GM23338 (cell line): ENCODE measurements around the gene KRT25. TPM values are rescaled to one million over a fixed set of nuclear protein-coding genes. Genes with fewer than 3 reads are reported as not detected.

Experiments used
- ATAC-seq: fragments of 200-7000 bp; cut with Tn5 transposase; 3 replicates; pipeline ENCODE4 v1.9.1; 2020
- DNase-seq: peaks from one replicate; pipeline ENCODE4 v3.0.0-alpha.2; 2015; ENCODE audit warnings: low spot score
- H2AFZ ChIP-seq: fragments of 200-600 bp; sonication (generic); 2 replicates; pipeline ENCODE4 v1.8.0; 2016; ENCODE audit warnings: antibody characterized with exemption, mild to moderate bottlenecking, moderate library complexity
- H3F3A ChIP-seq: fragments of 200-600 bp; sonication (generic); replicated peaks from 2 replicates; pipeline ENCODE4 v1.8.0; 2017; ENCODE audit warnings: antibody characterized with exemption, mixed run types, low read depth
- H3K27ac ChIP-seq: fragments of 200-600 bp; sonication (generic); 2 replicates; pipeline ENCODE4 v1.6.1; 2016; ENCODE audit warnings: low read depth
- H3K27me3 ChIP-seq: fragments of 200-600 bp; sonication (generic); 2 replicates; pipeline ENCODE4 v1.8.0; 2016; ENCODE audit warnings: mild to moderate bottlenecking, mixed run types, moderate library complexity; ENCODE audit not compliant: insufficient read depth
- H3K36me3 ChIP-seq: fragments of 200-600 bp; sonication (generic); 2 replicates; pipeline ENCODE4 v1.8.0; 2016; ENCODE audit warnings: mild to moderate bottlenecking; ENCODE audit not compliant: insufficient read depth
- H3K4me1 ChIP-seq: fragments of 200-600 bp; sonication (generic); 2 replicates; pipeline ENCODE4 v1.8.0; 2016; ENCODE audit warnings: mild to moderate bottlenecking, moderate library complexity; ENCODE audit not compliant: insufficient read depth
- H3K4me2 ChIP-seq: fragments of 200-600 bp; sonication (generic); 2 replicates; pipeline ENCODE4 v1.7.1; 2017; ENCODE audit warnings: mixed run types
- H3K4me3 ChIP-seq: fragments of 200-600 bp; sonication (generic); 2 replicates; pipeline ENCODE4 v1.6.1; 2016; ENCODE audit warnings: mixed run types
- H3K79me2 ChIP-seq: fragments of 200-600 bp; sonication (generic); replicated peaks from 2 replicates; pipeline ENCODE4 v1.8.0; 2017; ENCODE audit warnings: mild to moderate bottlenecking; ENCODE audit not compliant: insufficient read depth
- H3K9me2 ChIP-seq: fragments of 200-600 bp; sonication (generic); 2 replicates; pipeline ENCODE4 v1.8.0; 2017; ENCODE audit not compliant: insufficient read depth
- H4K20me1 ChIP-seq: fragments of 200-600 bp; sonication (generic); replicated peaks from 2 replicates; pipeline ENCODE4 v1.8.0; 2017; ENCODE audit warnings: mild to moderate bottlenecking; ENCODE audit not compliant: insufficient read depth
- H3K27ac Mint-ChIP-seq: 2 replicates; pipeline ENCODE4 v1.8.0; 2020; ENCODE audit warnings: inconsistent platforms, mild to moderate bottlenecking, moderate library complexity, mixed read lengths
- H3K27me3 Mint-ChIP-seq: 3 replicates; pipeline ENCODE4 v1.8.0; 2022; ENCODE audit warnings: low read depth, mild to moderate bottlenecking, moderate library complexity, mixed read lengths, inconsistent platforms; ENCODE audit not compliant: insufficient read depth, poor library complexity
- H3K36me3 Mint-ChIP-seq: 3 replicates; pipeline ENCODE4 v1.8.0; 2021; ENCODE audit warnings: low read depth, mild to moderate bottlenecking, inconsistent platforms, moderate library complexity, mixed read lengths
- H3K4me1 Mint-ChIP-seq: 3 replicates; pipeline ENCODE4 v1.8.0; 2020; ENCODE audit warnings: mild to moderate bottlenecking, inconsistent platforms, mixed read lengths
- H3K4me3 Mint-ChIP-seq: 3 replicates; pipeline ENCODE4 v1.8.0; 2021; ENCODE audit warnings: moderate library complexity, mild to moderate bottlenecking, inconsistent platforms, mixed read lengths
- H3K9me3 Mint-ChIP-seq: 3 replicates; pipeline ENCODE4 v1.8.0; 2020; ENCODE audit warnings: moderate library complexity, mild to moderate bottlenecking, inconsistent platforms, mixed read lengths
- CREB1 ChIP-seq: fragments of 250-450 bp; sonication (Bioruptor Pico); IDR thresholded peaks from 2 replicates; pipeline ENCODE4 v1.5.0; 2020; ENCODE audit warnings: low read depth, mild to moderate bottlenecking, moderate library complexity
- CTCF ChIP-seq, 2 experiments: fragments of 200-600 bp in 1 of 2; sonication (generic) in 1 of 2; conservative IDR thresholded peaks; 2 replicates each; pipeline versions ENCODE4 v1.5.1 to v1.6.1; 2016 to 2017; ENCODE audit warnings: antibody characterized with exemption in 2 of 2, low read depth in 2 of 2, mild to moderate bottlenecking in 2 of 2, moderate library complexity in 1 of 2
- ETS1 ChIP-seq: IDR thresholded peaks from 2 replicates; pipeline ENCODE4 v1.6.1; 2016; ENCODE audit warnings: antibody characterized with exemption
- EZH2 ChIP-seq: fragments of 200-600 bp; sonication (generic); IDR thresholded peaks from one replicate; pipeline ENCODE4 v1.8.0; 2017; ENCODE audit warnings: antibody characterized with exemption, mild to moderate bottlenecking, low read depth; ENCODE audit not compliant: unreplicated experiment
- EZH2phosphoT487 ChIP-seq: fragments of 200-600 bp; sonication (generic); IDR thresholded peaks from one replicate; pipeline ENCODE4 v1.8.1; 2018; ENCODE audit warnings: antibody characterized with exemption; ENCODE audit not compliant: unreplicated experiment
- JUNB ChIP-seq: IDR thresholded peaks from one replicate; pipeline ENCODE4 v1.6.1; 2016; ENCODE audit warnings: antibody characterized with exemption; ENCODE audit not compliant: unreplicated experiment
- NANOG ChIP-seq: IDR thresholded peaks from 2 replicates; pipeline ENCODE4 v1.6.1; 2016; ENCODE audit warnings: antibody characterized with exemption, borderline replicate concordance
- POLR2AphosphoS5 ChIP-seq: IDR thresholded peaks from 2 replicates; pipeline ENCODE4 v1.6.1; 2016; ENCODE audit warnings: antibody characterized with exemption, low read depth
- REST ChIP-seq: IDR thresholded peaks from one replicate; pipeline ENCODE4 v1.6.1; 2018; ENCODE audit warnings: antibody characterized with exemption; ENCODE audit not compliant: unreplicated experiment
- STAT1 ChIP-seq: IDR thresholded peaks from one replicate; pipeline ENCODE4 v1.6.1; 2016; ENCODE audit warnings: antibody characterized with exemption; ENCODE audit not compliant: unreplicated experiment
- ZNF114 ChIP-seq: fragments of 250-450 bp; sonication (Bioruptor Pico); IDR thresholded peaks from 2 replicates; pipeline ENCODE4 v1.5.0; 2020; ENCODE audit warnings: mild to moderate bottlenecking, moderate library complexity
- ZNF331 ChIP-seq: fragments of 250-450 bp; sonication (Bioruptor Pico); IDR thresholded peaks from 2 replicates; pipeline ENCODE4 v1.5.0; 2020; ENCODE audit warnings: low read depth, mild to moderate bottlenecking, moderate library complexity
- ZNF462 ChIP-seq: fragments of 250-450 bp; sonication (Bioruptor Pico); IDR thresholded peaks from 2 replicates; pipeline ENCODE4 v1.5.0; 2020; ENCODE audit warnings: mild to moderate bottlenecking, moderate library complexity
- polyA plus RNA-seq: library from polyadenylated mRNA; unstranded; fragments of >200 nt; fragmentation: Nextera tagmentation; extraction: Ambion mirVana; gene quantifications from 2 replicates; pipeline ENCODE4 v1.2.1, GENCODE V29; 2016
- total RNA-seq: library from RNA; depleted of rRNA; stranded (reverse); fragments of >200 nt; shearing (Covaris generic); gene quantifications from 2 replicates; pipeline ENCODE4 v1.2.3, GENCODE V29; 2014

KRT25 gene
- total and polyA plus RNA-seq, 2 experiments from 2014 or later: not detected

GRCh38 chr17:40800381-40800780, 45.2 kb upstream of the KRT25 start:
- H3K9me3 Mint-ChIP-seq: 0 out of 3 replicates have a peak, but pooled peaks cover 4% of the 10 kb centered on the region
- Histone ChIP-seq H4K20me1 (no peaks in the 10 kb centered on the region), H3F3A (no peaks in the 10 kb centered on the region), H3K79me2 (no peaks in the 10 kb centered on the region), H3K27ac (no peak overlapping the region), H3K36me3 (no peaks in the 10 kb centered on the region), H3K4me3 (no peak overlapping the region), H3K4me2 (no peak overlapping the region), H3K9me2 (no peaks in the 10 kb centered on the region), H3K27me3 (0 out of 2 replicates have a peak, but pooled peaks cover 3% of the 10 kb centered on the region), H2AFZ (no peak overlapping the region), H3K4me1 (no peaks in the 10 kb centered on the region)
- no peak overlapping the region for H3K4me3 Mint-ChIP-seq
- DNase-seq (no peak), ATAC-seq (no peak)
- no peak overlapping the region for H3K27ac Mint-ChIP-seq
- H3K27me3 Mint-ChIP-seq: peaks cover 5% of the 10 kb centered on the region
- no peak for TF ChIP-seq JUNB
- no peak for TF ChIP-seq REST
- TF ChIP-seq ZNF114 (CRISPR knock-in tag): no peak
- no peak for TF ChIP-seq ZNF462
- no peak for TF ChIP-seq CREB1 (CRISPR knock-in tag)
- no peak for TF ChIP-seq ZNF331 (CRISPR knock-in tag)
- no peak for TF ChIP-seq STAT1
- TF ChIP-seq ETS1: no peak
- no peak for TF ChIP-seq EZH2phosphoT487
- TF ChIP-seq CTCF (conservative IDR thresholded peaks at IDR 0.05; ENCODE audit: low read depth in 2 of 2): no peak
- no peak for TF ChIP-seq EZH2
- no peak for TF ChIP-seq NANOG
- no peak for TF ChIP-seq POLR2AphosphoS5
- peaks cover 6% of the 10 kb centered on the region for H3K4me1 Mint-ChIP-seq
- H3K36me3 Mint-ChIP-seq: no peaks in the 10 kb centered on the region
